NOMO-1 (cell line): ENCODE measurements around the gene MAP3K13.
"Not testable (repeated sequence)": the region's sequence is repeated elsewhere in the genome, so short reads cannot be mapped to it uniquely, and the experiment has no call there.

Experiments
- DNase-seq, 2 experiments: peaks; one replicate each; lab custom pipeline; 2025; ENCODE audit not compliant: unreplicated experiment in 2 of 2; lab: John Stamatoyannopoulos, UW

Gene MAP3K13

GRCh38 chr3:185439745-185440466 is 77.0 kb downstream of the MAP3K13 start:
- DNase-seq = no peak

- DNase-seq = no peak
Measured at GRCh38 chr3:185442031-185442430, 79.1 kb downstream of the MAP3K13 start.

- no peak for DNase-seq
Measured at GRCh38 chr3:185444329-185444728, 81.4 kb downstream of the MAP3K13 start.

GRCh38 chr3:185448107-185448506 is 85.2 kb downstream of the MAP3K13 start:
- no peak for DNase-seq

GRCh38 chr3:185451432-185451831 is 88.5 kb downstream of the MAP3K13 start:
- DNase-seq = not testable (repeated sequence)

- DNase-seq = peak; percentile 11 to 12
Measured at GRCh38 chr3:185457376-185457775, 94.4 kb downstream of the MAP3K13 start.

- no peak for DNase-seq
Measured at GRCh38 chr3:185460309-185460708, 97.4 kb downstream of the MAP3K13 start.

GRCh38 chr3:185460719-185461350 is 97.9 kb downstream of the MAP3K13 start:
- DNase-seq = no peak

- DNase-seq = no peak
Measured at GRCh38 chr3:185465471-185465870, 102.5 kb downstream of the MAP3K13 start.

GRCh38 chr3:185466123-185466522 is 103.2 kb downstream of the MAP3K13 start:
- DNase-seq = not testable (repeated sequence)

GRCh38 chr3:185469542-185469941 is 106.6 kb downstream of the MAP3K13 start:
- no peak for DNase-seq

- no peak for DNase-seq
Measured at GRCh38 chr3:185470323-185470722, 107.4 kb downstream of the MAP3K13 start.

- DNase-seq = no peak
Measured at GRCh38 chr3:185473290-185473815, 110.4 kb downstream of the MAP3K13 start.

GRCh38 chr3:185474922-185475321 is 112.0 kb downstream of the MAP3K13 start:
- not testable (repeated sequence) for DNase-seq

GRCh38 chr3:185477316-185477715 is 114.4 kb downstream of the MAP3K13 start:
- DNase-seq = no peak

- DNase-seq = no peak
Measured at GRCh38 chr3:185479373-185479945, 116.5 kb downstream of the MAP3K13 start.

- DNase-seq = no peak
Measured at GRCh38 chr3:185484296-185484695, 121.4 kb downstream of the MAP3K13 start.

GRCh38 chr3:185486394-185486793 is 123.5 kb downstream of the MAP3K13 start:
- no peak for DNase-seq

GRCh38 chr3:185488465-185488864 is 125.5 kb downstream of the MAP3K13 start:
- DNase-seq = no peak

- no peak for DNase-seq
Measured at GRCh38 chr3:185489462-185489861, 126.5 kb downstream of the MAP3K13 start.

GRCh38 chr3:185490241-185490640 is 127.3 kb downstream of the MAP3K13 start:
- DNase-seq = no peak
